Glutamatergic neuron (in vitro differentiated cells): Measurements from ENCODE around the gene C2orf76. TPM values are rescaled to one million over a fixed set of nuclear protein-coding genes. Genes with fewer than 3 reads are reported as not detected.

Experiments
- DNase-seq: peaks from one replicate; pipeline ENCODE4 v3.0.0; 2022
- H3K27ac Mint-ChIP-seq: one replicate; pipeline ENCODE4 v1.8.0; 2020; ENCODE audit warnings: mild to moderate bottlenecking, mixed read lengths, inconsistent platforms; ENCODE audit not compliant: unreplicated experiment
- H3K27me3 Mint-ChIP-seq: one replicate; pipeline ENCODE4 v1.8.0; 2020; ENCODE audit warnings: mild to moderate bottlenecking, moderate library complexity, mixed read lengths, inconsistent platforms; ENCODE audit not compliant: unreplicated experiment
- H3K36me3 Mint-ChIP-seq: one replicate; pipeline ENCODE4 v1.8.0; 2020; ENCODE audit warnings: mild to moderate bottlenecking, mixed read lengths, inconsistent platforms; ENCODE audit not compliant: unreplicated experiment
- H3K4me1 Mint-ChIP-seq: one replicate; pipeline ENCODE4 v1.8.0; 2020; ENCODE audit warnings: mild to moderate bottlenecking, low read depth, mixed read lengths, inconsistent platforms; ENCODE audit not compliant: unreplicated experiment
- H3K4me3 Mint-ChIP-seq: one replicate; pipeline ENCODE4 v1.8.0; 2020; ENCODE audit warnings: mild to moderate bottlenecking, mixed read lengths, inconsistent platforms; ENCODE audit not compliant: unreplicated experiment
- H3K9me3 Mint-ChIP-seq: one replicate; pipeline ENCODE4 v1.8.0; 2020; ENCODE audit warnings: mild to moderate bottlenecking, moderate library complexity, mixed read lengths, inconsistent platforms; ENCODE audit not compliant: unreplicated experiment
- CTCF ChIP-seq: fragments of 200-600 bp; sonication (generic); IDR thresholded peaks from one replicate; pipeline ENCODE4 v1.5.0; 2021; ENCODE audit not compliant: partially characterized antibody, unreplicated experiment
- total RNA-seq: library from RNA; stranded (reverse); fragmentation: NEBNext Ultra II Directional; extraction: Animal tissue kit (Norgen Biotek cat#: 25700); gene quantifications from one replicate; pipeline ENCODE4 v1.2.1, GENCODE V29; 2021; ENCODE audit not compliant: unreplicated experiment

The C2orf76 gene
- total RNA-seq, 1 donor from 2014 or later = 10.4 TPM

GRCh38 chr2:119317554-119317953, 49.1 kb downstream of the C2orf76 start:
- Mint-ChIP-seq H3K27ac (no peak overlapping the region), H3K27me3 (no peaks in the 10 kb centered on the region), H3K36me3 (no peaks in the 10 kb centered on the region), H3K4me3 (no peak overlapping the region), H3K4me1 (no peaks in the 10 kb centered on the region), H3K9me3 (no peaks in the 10 kb centered on the region)
- DNase-seq = no peak
- no peak for TF ChIP-seq CTCF

- Mint-ChIP-seq H3K27me3 (no peaks in the 10 kb centered on the region), H3K4me3 (no peak overlapping the region), H3K36me3 (no peaks in the 10 kb centered on the region), H3K27ac (no peak overlapping the region), H3K4me1 (no peaks in the 10 kb centered on the region), H3K9me3 (no peaks in the 10 kb centered on the region)
- no peak for TF ChIP-seq CTCF
- DNase-seq = no peak
These were observed 50.6 kb downstream of the C2orf76 start for GRCh38 chr2:119316066-119316465.

GRCh38 chr2:119315241-119315925, 51.3 kb downstream of the C2orf76 start:
- TF ChIP-seq CTCF = no peak
- Mint-ChIP-seq H3K9me3 (no peaks in the 10 kb centered on the region), H3K27me3 (no peaks in the 10 kb centered on the region), H3K4me1 (no peaks in the 10 kb centered on the region), H3K4me3 (no peak overlapping the region), H3K36me3 (no peaks in the 10 kb centered on the region), H3K27ac (no peak overlapping the region)
- no peak for DNase-seq

- DNase-seq = no peak
- Mint-ChIP-seq H3K4me3 (no peak overlapping the region), H3K27me3 (no peaks in the 10 kb centered on the region), H3K9me3 (no peaks in the 10 kb centered on the region), H3K27ac (no peak overlapping the region), H3K36me3 (no peaks in the 10 kb centered on the region), H3K4me1 (no peaks in the 10 kb centered on the region)
- TF ChIP-seq CTCF = no peak
These were observed 54.8 kb downstream of the C2orf76 start for GRCh38 chr2:119311831-119312230.

GRCh38 chr2:119311371-119311770, 55.3 kb downstream of the C2orf76 start:
- no peak for DNase-seq
- Mint-ChIP-seq H3K36me3 (no peaks in the 10 kb centered on the region), H3K27me3 (no peaks in the 10 kb centered on the region), H3K9me3 (no peaks in the 10 kb centered on the region), H3K4me3 (no peak overlapping the region), H3K27ac (no peak overlapping the region), H3K4me1 (no peaks in the 10 kb centered on the region)
- TF ChIP-seq CTCF = no peak
